H9 (cell line): ENCODE measurements around the gene ZBTB16. TPM values are rescaled to one million over a fixed set of nuclear protein-coding genes. Genes with fewer than 3 reads are reported as not detected.

ENCODE experiments used
- DNase-seq: peaks from one replicate; pipeline ENCODE4 v3.0.0-alpha.2; 2017
- H2AFZ ChIP-seq: one replicate; pipeline ENCODE4 v1.6.1; 2013; ENCODE audit warnings: mild to moderate bottlenecking, low read length, control low read depth, moderate library complexity
- H2AK5ac ChIP-seq: 2 replicates; pipeline ENCODE4 v1.6.1; 2013; ENCODE audit warnings: low read length, control low read depth, mixed read lengths; ENCODE audit not compliant: insufficient read length
- H2BK120ac ChIP-seq: one replicate; pipeline ENCODE4 v1.6.1; 2013; ENCODE audit warnings: low read depth, mild to moderate bottlenecking, low read length, control low read depth, inconsistent platforms; ENCODE audit not compliant: poor library complexity, severe bottlenecking
- H2BK12ac ChIP-seq: 2 replicates; pipeline ENCODE4 v1.6.1; 2013; ENCODE audit warnings: low read length, control low read depth, mixed read lengths, low read depth; ENCODE audit not compliant: insufficient read length
- H2BK15ac ChIP-seq: 2 replicates; pipeline ENCODE4 v1.6.1; 2013; ENCODE audit warnings: low read depth, low read length, control low read depth
- H2BK20ac ChIP-seq: one replicate; pipeline ENCODE4 v1.6.1; 2013; ENCODE audit warnings: low read depth, mild to moderate bottlenecking, low read length, control low read depth, inconsistent platforms; ENCODE audit not compliant: poor library complexity, severe bottlenecking
- H2BK5ac ChIP-seq: 2 replicates; pipeline ENCODE4 v1.6.1; 2013; ENCODE audit warnings: low read length, control low read depth, mixed read lengths; ENCODE audit not compliant: insufficient read length
- H3K14ac ChIP-seq: 2 replicates; pipeline ENCODE4 v1.6.1; 2013; ENCODE audit warnings: low read length, control low read depth; ENCODE audit not compliant: insufficient read depth
- H3K18ac ChIP-seq: 2 replicates; pipeline ENCODE4 v1.6.1; 2013; ENCODE audit warnings: low read depth, mild to moderate bottlenecking, mixed read lengths, low read length, control low read depth; ENCODE audit not compliant: insufficient read length
- H3K23ac ChIP-seq: 2 replicates; pipeline ENCODE4 v1.6.1; 2013; ENCODE audit warnings: low read length, control low read depth, mixed read lengths, low read depth; ENCODE audit not compliant: insufficient read length
- H3K23me2 ChIP-seq: 2 replicates; pipeline ENCODE4 v1.6.1; 2013; ENCODE audit warnings: low read depth, mild to moderate bottlenecking, mixed read lengths, low read length, control low read depth; ENCODE audit not compliant: insufficient read length, poor library complexity, severe bottlenecking
- H3K27ac ChIP-seq: 2 replicates; pipeline ENCODE4 v1.5.1; 2013; ENCODE audit warnings: low read length, control low read depth, mixed read lengths, low read depth; ENCODE audit not compliant: insufficient read length
- H3K27me3 ChIP-seq: 2 replicates; pipeline ENCODE4 v1.6.1; 2013; ENCODE audit warnings: low read length, control low read depth, inconsistent platforms; ENCODE audit not compliant: insufficient read depth
- H3K4ac ChIP-seq: 2 replicates; pipeline ENCODE4 v1.6.1; 2013; ENCODE audit warnings: low read depth, mild to moderate bottlenecking, control low read depth, inconsistent platforms, low read length, moderate library complexity
- H3K4me1 ChIP-seq: 2 replicates; pipeline ENCODE4 v1.6.1; 2013; ENCODE audit warnings: low read length, control low read depth, inconsistent platforms; ENCODE audit not compliant: insufficient read depth
- H3K4me2 ChIP-seq: 2 replicates; pipeline ENCODE4 v1.6.1; 2013; ENCODE audit warnings: low read length, control low read depth, mixed read lengths; ENCODE audit not compliant: insufficient read length, insufficient read depth
- H3K56ac ChIP-seq: 2 replicates; pipeline ENCODE4 v1.6.1; 2013; ENCODE audit warnings: low read depth, mild to moderate bottlenecking, mixed read lengths, low read length, control low read depth; ENCODE audit not compliant: insufficient read length
- H3K79me1 ChIP-seq: 2 replicates; pipeline ENCODE4 v1.6.1; 2013; ENCODE audit warnings: low read depth, mild to moderate bottlenecking, moderate library complexity, low read length, control low read depth, inconsistent platforms; ENCODE audit not compliant: insufficient read depth, poor library complexity, severe bottlenecking
- H3K79me2 ChIP-seq: 2 replicates; pipeline ENCODE4 v1.6.1; 2013; ENCODE audit warnings: low read length, control low read depth, inconsistent platforms; ENCODE audit not compliant: insufficient read depth
- H3K9ac ChIP-seq: 2 replicates; pipeline ENCODE4 v1.6.1; 2013; ENCODE audit warnings: low read length, control low read depth, mixed read lengths; ENCODE audit not compliant: insufficient read length; ENCODE audit errors: extremely low read depth
- H3K9me3 ChIP-seq: one replicate; pipeline ENCODE4 v1.6.1; 2013; ENCODE audit warnings: low read depth, low read length, inconsistent platforms; ENCODE audit not compliant: control insufficient read depth
- H3T11ph ChIP-seq: one replicate; pipeline ENCODE4 v1.6.1; 2013; ENCODE audit warnings: mild to moderate bottlenecking, low read length, control low read depth, inconsistent platforms
- H4K20me1 ChIP-seq: one replicate; pipeline ENCODE4 v1.6.1; 2013; ENCODE audit not compliant: control insufficient read depth, insufficient read length, insufficient read depth
- H4K5ac ChIP-seq: 2 replicates; pipeline ENCODE4 v1.6.1; 2013; ENCODE audit warnings: low read depth, mild to moderate bottlenecking, mixed read lengths, low read length, control low read depth; ENCODE audit not compliant: insufficient read length
- H4K8ac ChIP-seq: replicated peaks from 2 replicates; pipeline ENCODE4 v1.6.1; 2013; ENCODE audit warnings: low read length, control low read depth, mixed read lengths, low read depth; ENCODE audit not compliant: insufficient read length
- H4K91ac ChIP-seq: 2 replicates; pipeline ENCODE4 v1.6.1; 2013; ENCODE audit warnings: low read depth, mild to moderate bottlenecking, moderate library complexity, mixed read lengths, low read length, control low read depth; ENCODE audit not compliant: insufficient read length
- H3K27ac Mint-ChIP-seq, 3 experiments: 2 replicates in 2 of 3; 3 replicates in 1 of 3; pipeline ENCODE4 v1.8.0; 2020 to 2021; ENCODE audit warnings: mixed read lengths in 3 of 3, mild to moderate bottlenecking in 1 of 3, moderate library complexity in 1 of 3
- H3K27me3 Mint-ChIP-seq: 2 replicates; pipeline ENCODE4 v1.8.0; 2021; ENCODE audit warnings: low read depth, mild to moderate bottlenecking, moderate library complexity, mixed read lengths
- H3K36me3 Mint-ChIP-seq, 3 experiments: 2 replicates in 2 of 3; 3 replicates in 1 of 3; pipeline ENCODE4 v1.8.0; 2020 to 2021; ENCODE audit warnings: low read depth in 3 of 3, mixed read lengths in 3 of 3; ENCODE audit not compliant: insufficient read depth in 1 of 3
- H3K4me1 Mint-ChIP-seq, 2 experiments: 2 replicates each; pipeline ENCODE4 v1.8.0; 2020; ENCODE audit warnings: mixed read lengths in 2 of 2
- H3K4me3 Mint-ChIP-seq, 2 experiments: 2 replicates in 1 of 2; 3 replicates in 1 of 2; pipeline ENCODE4 v1.8.0; 2020 to 2021; ENCODE audit warnings: mild to moderate bottlenecking in 2 of 2, mixed read lengths in 2 of 2, moderate library complexity in 1 of 2
- H3K9me3 Mint-ChIP-seq, 2 experiments: 2 replicates in 1 of 2; 3 replicates in 1 of 2; pipeline ENCODE4 v1.8.0; 2020; ENCODE audit warnings: mild to moderate bottlenecking in 2 of 2, mixed read lengths in 2 of 2, moderate library complexity in 1 of 2
- WGBS: extraction: QIAGEN DNeasy Blood & Tissue Kit; methylation state at CpG from one replicate; pipeline ENCODE4 v1.1.7; 2013; ENCODE audit warnings: missing lambda C conversion rate, low lambda C conversion rate, mixed read lengths; ENCODE audit not compliant: insufficient read length; ENCODE audit errors: extremely low coverage; 5-methylcytosine and 5-hydroxymethylcytosine counted together
- total RNA-seq: library from RNA; stranded (reverse); gene quantifications from 2 replicates; pipeline ENCODE4 v1.2.1, GENCODE V29; 2021
- TF ChIP-seq, protein P1 (sequence below): fragments of 200-600 bp; sonication (generic); conservative IDR thresholded peaks from 3 replicates; pipeline ENCODE4 v1.8.0; 2021; ENCODE audit warnings: antibody characterized with exemption, mild to moderate bottlenecking

The ZBTB16 gene
- total RNA-seq, 1 experiment from 2014 or later = not detected

DNA sequence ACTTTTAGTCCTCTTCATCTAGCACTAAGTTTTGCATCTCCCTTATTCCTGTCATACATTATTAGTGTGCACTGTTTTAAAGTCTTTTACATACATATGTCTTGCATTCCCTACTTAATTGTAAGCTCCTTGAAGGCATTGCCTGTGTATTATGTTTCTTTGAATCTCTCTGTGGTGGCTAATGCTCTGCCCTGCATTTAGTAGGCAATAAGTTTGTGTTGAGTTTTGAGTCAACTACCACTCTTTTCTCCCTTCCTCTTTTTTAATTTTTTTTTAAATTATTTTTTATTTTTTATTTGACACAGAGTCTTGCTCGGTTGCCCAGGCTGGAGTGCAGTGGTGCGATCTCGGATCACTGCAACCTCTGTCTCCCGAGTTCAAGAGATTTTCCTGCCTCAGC is 78.9 kb downstream of the ZBTB16 start:
- no peak overlapping the region for H3K4me3 Mint-ChIP-seq
- peaks cover 16 to 18% of the 10 kb centered on the region in 2 experiments for H3K4me1 Mint-ChIP-seq
- Histone ChIP-seq H3K18ac (no peak overlapping the region), H3K79me1 (no peaks in the 10 kb centered on the region), H2AK5ac (no peak overlapping the region), H3T11ph (no peak overlapping the region), H3K56ac (no peak overlapping the region), H4K91ac (no peak overlapping the region), H2AFZ (no peak overlapping the region), H2BK15ac (no peak overlapping the region), H2BK120ac (no peak overlapping the region), H3K4me1 (peaks cover 5% of the 10 kb centered on the region), H3K23ac (no peak overlapping the region), H4K20me1 (no peaks in the 10 kb centered on the region), H2BK20ac (no peak overlapping the region), H3K14ac (no peak overlapping the region), H3K9ac (no peak overlapping the region), H2BK5ac (no peak overlapping the region), H3K9me3 (no peaks in the 10 kb centered on the region), H3K79me2 (no peaks in the 10 kb centered on the region), H4K5ac (no peak overlapping the region), H3K27me3 (no peaks in the 10 kb centered on the region), H3K4ac (no peak overlapping the region), H2BK12ac (no peak overlapping the region), H4K8ac (no peak overlapping the region), H3K4me2 (no peak overlapping the region), H3K27ac (no peak overlapping the region), H3K23me2 (no peaks in the 10 kb centered on the region)
- H3K27me3 Mint-ChIP-seq = peaks cover 7% of the 10 kb centered on the region
- TF ChIP-seq, protein P1, sequence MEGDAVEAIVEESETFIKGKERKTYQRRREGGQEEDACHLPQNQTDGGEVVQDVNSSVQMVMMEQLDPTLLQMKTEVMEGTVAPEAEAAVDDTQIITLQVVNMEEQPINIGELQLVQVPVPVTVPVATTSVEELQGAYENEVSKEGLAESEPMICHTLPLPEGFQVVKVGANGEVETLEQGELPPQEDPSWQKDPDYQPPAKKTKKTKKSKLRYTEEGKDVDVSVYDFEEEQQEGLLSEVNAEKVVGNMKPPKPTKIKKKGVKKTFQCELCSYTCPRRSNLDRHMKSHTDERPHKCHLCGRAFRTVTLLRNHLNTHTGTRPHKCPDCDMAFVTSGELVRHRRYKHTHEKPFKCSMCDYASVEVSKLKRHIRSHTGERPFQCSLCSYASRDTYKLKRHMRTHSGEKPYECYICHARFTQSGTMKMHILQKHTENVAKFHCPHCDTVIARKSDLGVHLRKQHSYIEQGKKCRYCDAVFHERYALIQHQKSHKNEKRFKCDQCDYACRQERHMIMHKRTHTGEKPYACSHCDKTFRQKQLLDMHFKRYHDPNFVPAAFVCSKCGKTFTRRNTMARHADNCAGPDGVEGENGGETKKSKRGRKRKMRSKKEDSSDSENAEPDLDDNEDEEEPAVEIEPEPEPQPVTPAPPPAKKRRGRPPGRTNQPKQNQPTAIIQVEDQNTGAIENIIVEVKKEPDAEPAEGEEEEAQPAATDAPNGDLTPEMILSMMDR = no peak
- WGBS = no CpG with 5 or more reads among the region's 4 CpGs
- no peak for DNase-seq
- no peaks in the 10 kb centered on the region for H3K36me3 Mint-ChIP-seq
- H3K9me3 Mint-ChIP-seq = no peaks in the 10 kb centered on the region
- H3K27ac Mint-ChIP-seq = no peak overlapping the region
